Fibroblast of mammary gland (primary cell): ENCODE measurements around the gene KBTBD13.
"Not testable (repeated sequence)": the region's sequence is repeated elsewhere in the genome, so short reads cannot be mapped to it uniquely, and the experiment has no call there.

Experiments used
- DNase-seq: peaks from one replicate; pipeline ENCODE4 v3.0.0-alpha.2; 2010; ENCODE audit warnings: low read depth
- H3K4me3 ChIP-seq: 2 replicates; pipeline ENCODE4 v1.5.1; 2011; ENCODE audit warnings: low read depth, mild to moderate bottlenecking, low read length, moderate library complexity; ENCODE audit not compliant: control insufficient read depth
- TF ChIP-seq, protein P1 (sequence below): conservative IDR thresholded peaks from 2 replicates; pipeline ENCODE4 v1.5.1; 2011; ENCODE audit warnings: low read depth, low read length, inconsistent platforms; ENCODE audit not compliant: control insufficient read depth, insufficient read depth

KBTBD13 gene

DNA sequence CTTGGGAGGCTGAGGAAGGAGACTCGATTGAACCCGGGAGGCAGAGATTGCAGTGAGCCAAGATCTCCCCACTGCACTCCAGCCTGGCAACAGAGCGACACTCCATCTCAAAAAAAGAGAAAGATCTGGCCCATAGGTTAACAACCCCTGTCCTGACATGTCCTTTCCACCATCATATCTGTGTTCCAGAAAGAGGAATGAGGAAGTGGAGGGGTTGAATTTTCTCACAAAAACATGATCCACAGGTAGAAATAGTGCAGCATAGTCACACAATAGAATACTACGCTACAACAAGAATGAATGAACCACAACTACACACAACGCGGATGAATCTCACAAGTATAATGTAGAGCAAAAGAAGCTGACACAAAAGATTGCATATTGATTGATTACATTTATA lies 36.1 kb upstream of the KBTBD13 start:
- DNase-seq, result no peak
- TF ChIP-seq, protein P1, sequence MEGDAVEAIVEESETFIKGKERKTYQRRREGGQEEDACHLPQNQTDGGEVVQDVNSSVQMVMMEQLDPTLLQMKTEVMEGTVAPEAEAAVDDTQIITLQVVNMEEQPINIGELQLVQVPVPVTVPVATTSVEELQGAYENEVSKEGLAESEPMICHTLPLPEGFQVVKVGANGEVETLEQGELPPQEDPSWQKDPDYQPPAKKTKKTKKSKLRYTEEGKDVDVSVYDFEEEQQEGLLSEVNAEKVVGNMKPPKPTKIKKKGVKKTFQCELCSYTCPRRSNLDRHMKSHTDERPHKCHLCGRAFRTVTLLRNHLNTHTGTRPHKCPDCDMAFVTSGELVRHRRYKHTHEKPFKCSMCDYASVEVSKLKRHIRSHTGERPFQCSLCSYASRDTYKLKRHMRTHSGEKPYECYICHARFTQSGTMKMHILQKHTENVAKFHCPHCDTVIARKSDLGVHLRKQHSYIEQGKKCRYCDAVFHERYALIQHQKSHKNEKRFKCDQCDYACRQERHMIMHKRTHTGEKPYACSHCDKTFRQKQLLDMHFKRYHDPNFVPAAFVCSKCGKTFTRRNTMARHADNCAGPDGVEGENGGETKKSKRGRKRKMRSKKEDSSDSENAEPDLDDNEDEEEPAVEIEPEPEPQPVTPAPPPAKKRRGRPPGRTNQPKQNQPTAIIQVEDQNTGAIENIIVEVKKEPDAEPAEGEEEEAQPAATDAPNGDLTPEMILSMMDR, result no peak
- no peak overlapping the region for H3K4me3 ChIP-seq

DNA sequence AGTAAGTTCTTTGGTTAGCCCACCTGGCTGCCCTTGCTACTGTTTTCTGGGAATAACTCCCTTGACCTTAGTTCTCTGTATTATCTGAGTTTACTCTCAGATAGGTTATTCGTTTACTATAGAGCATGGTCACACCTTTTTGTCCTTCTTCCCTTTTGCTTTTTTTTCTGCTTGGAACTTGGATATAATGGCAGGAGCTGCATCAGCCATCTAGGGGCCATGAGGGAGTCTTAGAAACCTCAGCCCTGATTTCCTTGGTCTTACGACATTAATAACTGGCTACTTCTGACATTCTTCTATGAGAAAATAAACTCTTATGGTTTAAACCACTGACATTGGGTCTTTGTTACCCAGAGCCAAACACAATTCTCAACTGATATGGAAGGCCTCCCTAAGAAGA lies 34.8 kb upstream of the KBTBD13 start:
- DNase-seq, result no peak
- H3K4me3 ChIP-seq, result no peak overlapping the region
- TF ChIP-seq, protein P1, result no peak

DNA sequence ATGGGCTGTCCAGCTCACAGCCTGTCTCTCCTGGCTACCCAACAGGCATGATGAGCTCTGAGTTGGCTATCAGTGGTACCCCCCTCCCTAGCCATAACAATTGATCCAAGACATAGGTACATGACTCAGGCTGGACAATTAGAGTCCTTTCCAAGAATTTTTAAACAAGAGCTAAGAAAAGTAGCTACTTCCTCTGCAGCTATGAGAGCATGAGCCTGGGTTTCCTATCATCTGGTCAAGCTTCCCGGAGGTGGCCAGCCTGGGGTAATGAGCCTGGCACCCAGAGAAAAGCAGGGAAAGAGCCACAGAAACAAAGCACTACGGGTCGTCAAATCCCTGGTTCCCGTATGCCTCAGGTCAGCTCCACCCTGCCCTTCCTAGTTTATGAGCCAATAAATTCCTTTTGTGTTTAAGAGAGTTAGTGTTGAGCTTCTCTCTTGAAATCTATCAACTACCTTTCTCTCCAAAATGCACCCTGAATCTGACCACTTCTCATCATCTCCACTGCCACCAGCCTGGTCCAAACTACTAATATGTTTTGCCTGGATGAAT lies 33.7 kb upstream of the KBTBD13 start:
- H3K4me3 ChIP-seq, result no peak overlapping the region
- TF ChIP-seq, protein P1, result no peak
- no peak for DNase-seq

DNA sequence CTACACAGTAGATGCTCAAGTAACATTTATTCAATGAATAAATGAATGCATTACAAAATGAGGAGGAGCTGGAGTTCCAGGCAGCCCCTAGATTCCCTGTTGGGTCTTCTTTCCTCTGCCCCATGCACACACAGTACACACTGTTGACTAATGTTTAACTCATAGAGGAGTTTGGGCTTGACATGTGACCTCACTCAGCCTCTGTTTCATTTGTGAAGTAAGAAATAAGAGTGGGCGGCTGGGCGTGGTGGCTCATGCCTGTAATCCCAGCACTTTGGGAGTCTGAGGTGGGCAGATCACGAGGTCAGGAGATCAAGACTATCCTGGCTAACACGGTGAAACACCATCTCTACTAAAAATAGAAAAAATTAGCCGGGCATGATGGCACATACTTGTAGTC lies 32.3 kb upstream of the KBTBD13 start:
- peak; percentile 93 for DNase-seq
- H3K4me3 ChIP-seq, result not testable (repeated sequence)

DNA sequence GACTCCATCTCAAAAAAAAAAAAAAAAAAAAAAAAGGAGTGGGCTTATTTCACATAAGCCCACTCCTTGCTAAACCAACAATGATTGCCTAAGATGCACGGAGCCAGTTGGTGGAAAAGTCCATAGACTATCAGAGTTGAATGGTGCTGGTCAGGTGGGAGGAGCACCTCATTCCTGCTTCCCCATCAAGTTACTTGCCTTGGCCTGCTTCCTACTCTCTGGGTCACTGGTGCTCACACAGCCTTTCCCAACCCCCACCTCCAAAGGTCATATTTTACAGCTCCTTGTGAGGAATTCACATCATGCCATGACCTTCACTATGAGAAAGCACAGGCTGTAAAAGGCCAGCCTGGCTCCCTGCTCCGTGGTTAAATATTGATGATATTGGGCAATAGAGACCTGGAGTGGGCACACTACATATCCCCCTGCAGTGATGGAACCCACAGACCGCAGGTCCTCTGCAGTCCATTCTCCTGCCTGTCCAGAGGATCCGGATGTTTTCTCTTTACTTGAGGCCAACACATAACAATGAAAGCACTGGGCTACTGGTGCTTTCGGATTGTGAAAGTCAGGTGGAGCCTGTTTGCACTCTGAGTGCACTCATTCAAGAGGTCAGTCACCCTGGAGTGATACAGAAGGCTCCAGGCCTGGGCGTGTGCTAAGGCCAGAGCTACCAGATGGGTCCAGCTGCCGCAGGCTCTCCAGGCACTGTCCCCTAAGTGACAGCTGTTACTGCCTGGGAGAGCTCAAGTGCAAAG lies 31.6 kb upstream of the KBTBD13 start, which contains the start of gene SLC51B:
TSS of gene SLC51B (plus strand) at position 664 of the 758 bp plus-strand sequence. CDS start 4,618 bp downstream, outside the sequence.
- TF ChIP-seq, protein P1, result no peak
- no peak for DNase-seq

DNA sequence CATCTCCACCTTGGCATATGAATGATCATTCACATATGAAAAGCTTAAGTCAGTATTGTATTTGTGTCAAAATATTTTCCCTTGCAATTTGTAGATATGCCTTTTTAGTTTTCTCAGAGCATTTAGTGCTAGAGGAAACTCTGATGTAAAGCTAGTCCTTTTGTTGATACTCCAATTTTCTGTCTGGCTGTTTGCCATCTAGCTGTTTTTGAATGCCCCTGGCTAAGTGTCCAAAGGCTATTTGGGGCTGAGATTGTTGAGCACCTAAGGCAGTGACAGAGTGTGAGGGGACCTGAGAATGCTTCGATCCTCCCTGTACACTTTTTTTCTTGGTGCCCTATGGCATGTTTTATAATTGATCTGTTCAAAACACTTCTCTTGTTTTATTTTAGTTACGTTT lies 28.3 kb upstream of the KBTBD13 start:
- TF ChIP-seq, protein P1, result no peak
- no peak overlapping the region for H3K4me3 ChIP-seq
- no peak for DNase-seq

More for the DNA sequence above, 31.6 kb upstream of the KBTBD13 start, which contains the start of gene SLC51B:
- no peak within 1 kb of the TSS for H3K4me3 ChIP-seq

DNA sequence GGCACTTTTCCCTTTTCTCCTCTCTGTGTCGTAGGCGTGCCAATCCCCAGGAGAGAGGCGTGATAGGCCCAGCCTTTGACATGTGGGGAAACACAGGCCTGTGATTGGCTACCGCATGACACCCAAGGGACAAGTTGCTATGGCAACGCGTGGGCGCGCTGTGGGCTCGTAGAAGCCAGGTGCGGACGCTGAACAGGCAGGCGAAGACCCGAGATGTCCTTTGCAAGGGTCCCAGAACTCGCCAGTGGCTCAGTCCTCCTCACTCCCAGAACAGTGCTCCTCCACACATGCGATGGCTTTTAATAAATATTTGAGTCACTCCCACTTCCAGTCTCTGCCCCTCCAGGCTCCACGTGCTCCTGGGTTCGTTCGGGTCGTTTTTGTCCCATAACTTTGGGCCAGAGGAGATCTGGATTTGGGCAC lies 27.1 kb upstream of the KBTBD13 start:
- TF ChIP-seq, protein P1, result no peak
- peak overlapping the region; percentile 34 for H3K4me3 ChIP-seq
- DNase-seq, result peak; percentile 92
